Measurements from ENCODE around the gene TSPAN31.

Gene TSPAN31

GRCh38 chr12:57736741-57737466 is 7.9 kb upstream of the TSPAN31 start:
- no peak for DNase-seq

- DNase-seq, result no peak
Measured at GRCh38 chr12:57737467-57738460, 7.1 kb upstream of the TSPAN31 start.

- DNase-seq, result no peak
Measured at GRCh38 chr12:57738661-57739237, 6.1 kb upstream of the TSPAN31 start, which contains the start of gene AGAP2. TSS of gene AGAP2 (minus strand) at chr12:57738742. CDS start at chr12:57738246, 496 bp downstream.

- DNase-seq, result no peak
Measured at GRCh38 chr12:57739387-57739786, 5.5 kb upstream of the TSPAN31 start.

- DNase-seq, result no peak
Measured at GRCh38 chr12:57739914-57740538, 4.8 kb upstream of the TSPAN31 start.

- DNase-seq, result peak; percentile 75
Measured at GRCh38 chr12:57740656-57741412, 4.0 kb upstream of the TSPAN31 start.

GRCh38 chr12:57741413-57741789 is 3.4 kb upstream of the TSPAN31 start:
- DNase-seq, result no peak

GRCh38 chr12:57741844-57742738 is 2.7 kb upstream of the TSPAN31 start:
- peak; percentile 68 for DNase-seq

GRCh38 chr12:57743769-57744168 is 1.1 kb upstream of the TSPAN31 start:
- no peak for DNase-seq

GRCh38 chr12:57744194-57744776 is 554 bp upstream of the TSPAN31 start:
- peak; percentile 64 for DNase-seq

GRCh38 chr12:57745485-57745881 is 644 bp downstream of the TSPAN31 start:
- no peak for DNase-seq

GRCh38 chr12:57746025-57746424 is 1.2 kb downstream of the TSPAN31 start:
- no peak for DNase-seq

GRCh38 chr12:57749061-57749460 is 4.2 kb downstream of the TSPAN31 start:
- no peak for DNase-seq

- DNase-seq, result no peak
Measured at GRCh38 chr12:57750561-57751431, 6.0 kb downstream of the TSPAN31 start.

- no peak for DNase-seq
Measured at GRCh38 chr12:57751432-57751787, 6.6 kb downstream of the TSPAN31 start.

GRCh38 chr12:57751788-57752667 is 7.2 kb downstream of the TSPAN31 start, which contains the start of gene CDK4:
TSS of gene CDK4 (minus strand) at chr12:57752310. CDS start at chr12:57751717, 593 bp downstream.
- peak; percentile 99 for DNase-seq

- DNase-seq, result no peak
Measured at GRCh38 chr12:57752668-57753000, 7.8 kb downstream of the TSPAN31 start.

- DNase-seq, result no peak
Measured at GRCh38 chr12:57753756-57754337, 9.0 kb downstream of the TSPAN31 start.

Data from effector CD4-positive, alpha-beta T cell (primary cell).